HL-60/S4 treated with phorbol 12-myristate 13-acetate at 8.2 ng/mL for 4 days and 3 days (cell line): ENCODE data around the gene BCL3.

Experiments used
- in situ Hi-C: fragments of 300-500 bp; cut with MboI; formaldehyde crosslinking; loops from 2 replicates; pipeline ENCODE4 v1.15.0; 2022; ENCODE audit warnings: low sequenced_read_pairs

Gene BCL3

GRCh38 chr19:44738603-44739558 is 9.6 kb upstream of the BCL3 start:
- in situ Hi-C loops, result no loop called here

GRCh38 chr19:44740351-44740824 is 8.1 kb upstream of the BCL3 start:
- in situ Hi-C loops, result no loop called here

- in situ Hi-C loops, result no loop called here
Measured at GRCh38 chr19:44741258-44741731, 7.2 kb upstream of the BCL3 start.

GRCh38 chr19:44741841-44742329 is 6.6 kb upstream of the BCL3 start:
- in situ Hi-C loops, result no loop called here

- in situ Hi-C loops, result no loop called here
Measured at GRCh38 chr19:44742330-44743061, 6.0 kb upstream of the BCL3 start.

GRCh38 chr19:44744871-44745332 is 3.6 kb upstream of the BCL3 start:
- in situ Hi-C loops, result no loop called here

GRCh38 chr19:44745341-44745831 is 3.1 kb upstream of the BCL3 start:
- in situ Hi-C loops, result no loop called here

GRCh38 chr19:44745887-44746600 is 2.5 kb upstream of the BCL3 start:
- in situ Hi-C loops, result no loop called here

GRCh38 chr19:44746616-44746945 is 1.9 kb upstream of the BCL3 start:
- in situ Hi-C loops, result no loop called here

GRCh38 chr19:44746946-44747738 is 1.4 kb upstream of the BCL3 start:
- in situ Hi-C loops, result no loop called here

- in situ Hi-C loops, result no loop called here
Measured at GRCh38 chr19:44747739-44748425, 626 bp upstream of the BCL3 start.

GRCh38 chr19:44749292-44749691 is 784 bp downstream of the BCL3 start:
- in situ Hi-C loops, result no loop called here

- in situ Hi-C loops, result no loop called here
Measured at GRCh38 chr19:44749994-44750393, 1.5 kb downstream of the BCL3 start.

GRCh38 chr19:44752123-44752815 is 3.8 kb downstream of the BCL3 start:
- in situ Hi-C loops, result no loop called here

GRCh38 chr19:44752816-44753625 is 4.5 kb downstream of the BCL3 start:
- in situ Hi-C loops, result no loop called here

- in situ Hi-C loops, result no loop called here
Measured at GRCh38 chr19:44753626-44753931, 5.1 kb downstream of the BCL3 start.

- in situ Hi-C loops, result no loop called here
Measured at GRCh38 chr19:44753932-44754749, 5.6 kb downstream of the BCL3 start.
